ENCODE data around the gene COMMD4. TPM values are rescaled to one million over a fixed set of nuclear protein-coding genes. Genes with fewer than 3 reads are reported as not detected.

The COMMD4 gene
- total and polyA plus RNA-seq, 10 of the 15 experiments (the other 5 are each of a cell fraction or from before 2014, with no cell fraction given): 14.5 to 118 (median 75.3) TPM

DNA sequence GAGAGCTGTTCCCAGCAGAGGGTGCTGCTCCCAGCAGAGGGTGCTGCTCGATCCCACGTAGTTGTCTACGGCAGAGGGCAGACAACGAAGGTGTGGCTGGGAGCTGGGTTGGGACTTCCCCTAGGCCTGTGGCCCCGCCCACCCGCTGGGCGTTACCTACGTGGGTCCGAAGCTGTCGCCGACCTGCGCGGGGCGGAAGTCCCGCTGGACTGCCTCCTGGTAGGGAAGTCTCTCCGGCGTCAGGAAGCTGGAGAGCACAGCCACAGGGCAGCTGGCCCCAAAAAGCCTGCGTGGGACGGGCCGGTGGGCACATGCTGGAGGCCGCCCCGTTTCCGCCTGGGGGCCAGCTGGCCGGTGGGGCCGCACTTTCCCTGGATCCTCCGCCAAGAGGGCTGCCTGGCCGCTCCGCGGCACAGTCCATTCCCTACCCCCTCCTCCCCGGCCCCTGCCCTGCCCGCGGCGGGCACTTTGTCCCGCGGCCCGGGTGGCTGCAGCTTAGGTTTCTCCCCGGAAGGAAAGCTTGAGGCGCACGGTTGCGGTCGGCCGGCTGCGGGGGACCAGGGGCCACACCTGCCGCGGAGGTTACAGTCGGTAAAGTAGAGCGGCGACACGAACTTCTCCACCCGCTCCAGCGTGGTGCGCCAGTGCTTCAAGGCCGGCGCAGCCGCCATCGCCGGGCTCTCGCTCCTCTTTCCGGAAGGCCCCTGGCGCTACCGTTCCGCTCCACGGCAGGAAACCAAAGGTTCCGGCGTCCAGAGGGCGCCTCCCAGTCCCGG lies 32.2 kb downstream of the COMMD4 start, which contains the start of gene MAN2C1 (continued):
- TF ChIP-seq KLF5 (IDR thresholded peaks at IDR 0.05; ENCODE audit: partially characterized antibody) (peak; percentile 82), NRF1 (conservative IDR thresholded peaks at IDR 0.05; ENCODE audit: low read depth, low read length) (peak; percentile 17; the same call in 1 of the 2 replicates), ATF7 (IDR thresholded peaks at IDR 0.05; ENCODE audit: low read depth) (no peak), BHLHE40 (IDR thresholded peaks at IDR 0.05; ENCODE audit: borderline replicate concordance in 1 of 2, low read depth in 2 of 2, low read length in 1 of 2) (peak; percentile 22 to 53; a peak in 2 of 4 replicates), BCL3 (IDR thresholded peaks at IDR 0.05; ENCODE audit: borderline replicate concordance, insufficient read depth, low read depth, low read length, poor library complexity, severe bottlenecking) (peak; percentile 61), ZZZ3 (IDR thresholded peaks at IDR 0.05; ENCODE audit: control insufficient read depth, insufficient read length, low read depth) (peak; percentile 12), CHD1 (IDR thresholded peaks at IDR 0.05; ENCODE audit: low read depth, low read length) (0 out of 2 replicates have a peak, but pooled peaks have one; percentile 76), CREB1 (IDR thresholded peaks at IDR 0.05; ENCODE audit: low read depth) (peak; percentile 79; the same call in 1 of the 2 replicates), ZNF207 (IDR thresholded peaks at IDR 0.05; ENCODE audit: borderline replicate concordance) (peak; percentile 98), NR2F1 (conservative IDR thresholded peaks at IDR 0.05) (peak; percentile 58; the same call in 1 of the 2 replicates), SMC3 (IDR thresholded peaks at IDR 0.05; ENCODE audit: borderline replicate concordance, low read length) (peak; percentile 75), SIX5 (IDR thresholded peaks at IDR 0.05; ENCODE audit: low read depth, low read length, severe bottlenecking) (peak; percentile 65), NKRF (conservative IDR thresholded peaks at IDR 0.05) (peak; percentile 86), PBX3 (IDR thresholded peaks at IDR 0.05; ENCODE audit: insufficient replicate concordance, low read depth, low read length) (no peak), PKNOX1 (IDR thresholded peaks at IDR 0.05) (0 out of 2 replicates have a peak, but pooled peaks have one; percentile 34), SMARCA5 (IDR thresholded peaks at IDR 0.05) (peak; percentile 81), CHD2 (IDR thresholded peaks at IDR 0.05; ENCODE audit: borderline replicate concordance, low read depth, low read length) (peak; percentile 36)
- TF ChIP-seq, protein P1, sequence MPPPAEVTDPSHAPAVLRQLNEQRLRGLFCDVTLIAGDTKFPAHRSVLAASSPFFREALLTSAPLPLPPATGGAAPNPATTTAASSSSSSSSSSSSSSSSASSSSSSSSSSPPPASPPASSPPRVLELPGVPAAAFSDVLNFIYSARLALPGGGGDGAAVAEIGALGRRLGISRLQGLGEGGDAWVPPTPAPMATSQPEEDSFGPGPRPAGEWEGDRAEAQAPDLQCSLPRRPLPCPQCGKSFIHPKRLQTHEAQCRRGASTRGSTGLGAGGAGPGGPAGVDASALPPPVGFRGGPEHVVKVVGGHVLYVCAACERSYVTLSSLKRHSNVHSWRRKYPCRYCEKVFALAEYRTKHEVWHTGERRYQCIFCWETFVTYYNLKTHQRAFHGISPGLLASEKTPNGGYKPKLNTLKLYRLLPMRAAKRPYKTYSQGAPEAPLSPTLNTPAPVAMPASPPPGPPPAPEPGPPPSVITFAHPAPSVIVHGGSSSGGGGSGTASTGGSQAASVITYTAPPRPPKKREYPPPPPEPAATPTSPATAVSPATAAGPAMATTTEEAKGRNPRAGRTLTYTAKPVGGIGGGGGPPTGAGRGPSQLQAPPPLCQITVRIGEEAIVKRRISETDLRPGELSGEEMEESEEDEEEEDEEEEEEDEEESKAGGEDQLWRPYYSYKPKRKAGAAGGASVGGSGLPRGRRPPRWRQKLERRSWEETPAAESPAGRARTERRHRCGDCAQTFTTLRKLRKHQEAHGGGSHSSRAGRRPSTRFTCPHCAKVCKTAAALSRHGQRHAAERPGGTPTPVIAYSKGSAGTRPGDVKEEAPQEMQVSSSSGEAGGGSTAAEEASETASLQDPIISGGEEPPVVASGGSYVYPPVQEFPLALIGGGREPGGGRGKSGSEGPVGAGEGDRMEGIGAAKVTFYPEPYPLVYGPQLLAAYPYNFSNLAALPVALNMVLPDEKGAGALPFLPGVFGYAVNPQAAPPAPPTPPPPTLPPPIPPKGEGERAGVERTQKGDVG (CRISPR knock-in tag; IDR thresholded peaks at IDR 0.05): no peak

Data from GM12878 (cell line).